Gastrocnemius medialis (tissue), 4 donors: Measurements from ENCODE around the gene IL16.

Experiments
- POLR2A ChIP-seq, 2 donors: fragments of 450-650 bp; IDR thresholded peaks; one replicate each; pipeline ENCODE4 v1.6.1; 2017; ENCODE audit warnings: antibody characterized with exemption in 2 of 2, mild to moderate bottlenecking in 2 of 2, moderate library complexity in 2 of 2
- TF ChIP-seq, protein P1 (sequence below), 5 experiments: fragments of 450-650 bp in 3 of 5; fragments of 200-600 bp in 2 of 5; sonication (generic) in 2 of 5; IDR thresholded peaks in 4 of 5; conservative IDR thresholded peaks in 1 of 5; 1 replicate in 4 of 5; 2 replicates in 1 of 5; pipeline ENCODE4 v1.5.1; 2016 to 2019; ENCODE audit warnings: antibody characterized with exemption in 5 of 5, mild to moderate bottlenecking in 3 of 5, moderate library complexity in 3 of 5

DNA sequence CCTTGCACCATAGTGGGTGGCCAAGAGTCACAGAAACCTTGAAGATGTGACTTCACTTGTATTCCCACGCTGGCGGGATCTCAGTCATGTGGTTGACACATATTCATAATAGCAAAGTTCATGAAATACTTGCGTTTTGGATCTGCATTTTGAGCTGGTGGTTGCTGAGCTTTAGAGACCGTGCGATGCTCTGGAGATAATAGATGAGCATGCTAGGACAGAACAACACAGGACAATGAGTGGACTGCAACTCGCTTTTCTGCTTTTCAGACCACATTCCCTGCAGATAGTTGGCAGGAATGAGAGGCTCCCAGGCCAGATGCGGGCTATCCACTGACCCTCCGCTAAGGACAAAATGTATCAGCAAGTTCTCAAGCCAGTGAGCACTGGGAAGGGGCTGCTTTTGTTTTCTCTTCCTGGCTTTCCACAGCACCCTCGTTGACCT is 141.1 kb downstream of the IL16 start:
- TF ChIP-seq, protein P1, sequence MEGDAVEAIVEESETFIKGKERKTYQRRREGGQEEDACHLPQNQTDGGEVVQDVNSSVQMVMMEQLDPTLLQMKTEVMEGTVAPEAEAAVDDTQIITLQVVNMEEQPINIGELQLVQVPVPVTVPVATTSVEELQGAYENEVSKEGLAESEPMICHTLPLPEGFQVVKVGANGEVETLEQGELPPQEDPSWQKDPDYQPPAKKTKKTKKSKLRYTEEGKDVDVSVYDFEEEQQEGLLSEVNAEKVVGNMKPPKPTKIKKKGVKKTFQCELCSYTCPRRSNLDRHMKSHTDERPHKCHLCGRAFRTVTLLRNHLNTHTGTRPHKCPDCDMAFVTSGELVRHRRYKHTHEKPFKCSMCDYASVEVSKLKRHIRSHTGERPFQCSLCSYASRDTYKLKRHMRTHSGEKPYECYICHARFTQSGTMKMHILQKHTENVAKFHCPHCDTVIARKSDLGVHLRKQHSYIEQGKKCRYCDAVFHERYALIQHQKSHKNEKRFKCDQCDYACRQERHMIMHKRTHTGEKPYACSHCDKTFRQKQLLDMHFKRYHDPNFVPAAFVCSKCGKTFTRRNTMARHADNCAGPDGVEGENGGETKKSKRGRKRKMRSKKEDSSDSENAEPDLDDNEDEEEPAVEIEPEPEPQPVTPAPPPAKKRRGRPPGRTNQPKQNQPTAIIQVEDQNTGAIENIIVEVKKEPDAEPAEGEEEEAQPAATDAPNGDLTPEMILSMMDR (IDR thresholded peaks at IDR 0.05 in 4 of 5, conservative IDR thresholded peaks at IDR 0.05 in 1 of 5), result no peak
- TF ChIP-seq POLR2A (IDR thresholded peaks at IDR 0.05), result no peak
